Activated CD8-positive, alpha-beta memory T cell treated with anti-CD3 and anti-CD28 coated beads, Interleukin-2, amount 10 ng/mL, durations not matched to agents 7 days and 5 days (primary cell): Measurements from ENCODE around the gene RAI14. TPM values are rescaled to one million over a fixed set of nuclear protein-coding genes. Genes with fewer than 3 reads are reported as not detected.

Source experiments
- ATAC-seq: fragments of 150-1000 bp; cut with Tn5 transposase; one replicate; pipeline ENCODE4 v1.10.0; 2021; ENCODE audit warnings: moderate library complexity
- CTCF ChIA-PET: fragments of 350-600 bp; sonication (Branson Sonifier 250); formaldehyde crosslinking; loops from one replicate; lab custom pipeline; 2021; ENCODE audit warnings: antibody characterized with exemption; lab: Charles Lee
- DNase-seq: peaks from one replicate; pipeline ENCODE4 v3.0.0-alpha.2; 2020
- H3K27ac Mint-ChIP-seq: one replicate; pipeline ENCODE4 v1.8.0; 2021; ENCODE audit warnings: mild to moderate bottlenecking, mixed read lengths
- H3K27me3 Mint-ChIP-seq: one replicate; pipeline ENCODE4 v1.8.0; 2021; ENCODE audit warnings: mixed read lengths
- H3K36me3 Mint-ChIP-seq: one replicate; pipeline ENCODE4 v1.8.0; 2021; ENCODE audit warnings: mild to moderate bottlenecking, mixed read lengths
- H3K4me1 Mint-ChIP-seq: one replicate; pipeline ENCODE4 v1.8.0; 2021; ENCODE audit warnings: mixed read lengths
- H3K4me3 Mint-ChIP-seq: one replicate; pipeline ENCODE4 v1.8.0; 2021; ENCODE audit warnings: mild to moderate bottlenecking, moderate library complexity, mixed read lengths
- H3K9me3 Mint-ChIP-seq: one replicate; pipeline ENCODE4 v1.8.0; 2022; ENCODE audit warnings: low read depth, mixed read lengths
- total RNA-seq, 2 experiments: library from RNA; stranded (reverse); gene quantifications; one replicate each; pipeline ENCODE4 v1.2.3, GENCODE V29; 2021

RAI14 gene
- total RNA-seq, 2 experiments from 2014 or later: 0.61 TPM; not detected in 1

GRCh38 chr5:34854459-34855174 is 198.5 kb downstream of the RAI14 start:
- DNase-seq (no peak), ATAC-seq (no peak)
- Mint-ChIP-seq H3K4me3 (no peak overlapping the region), H3K9me3 (no peaks in the 10 kb centered on the region), H3K27me3 (peaks cover 6% of the 10 kb centered on the region), H3K4me1 (no peaks in the 10 kb centered on the region), H3K27ac (no peak overlapping the region), H3K36me3 (no peaks in the 10 kb centered on the region)
- CTCF ChIA-PET: no interaction called here

GRCh38 chr5:34857161-34857560 is 201.0 kb downstream of the RAI14 start:
- CTCF ChIA-PET: no interaction called here
- peaks cover 5% of the 10 kb centered on the region for H3K27me3 Mint-ChIP-seq
- no peaks in the 10 kb centered on the region for H3K4me1 Mint-ChIP-seq
- no peak for ATAC-seq
- H3K9me3 Mint-ChIP-seq: no peaks in the 10 kb centered on the region
- DNase-seq: no peak
- no peak overlapping the region for H3K27ac Mint-ChIP-seq
- H3K4me3 Mint-ChIP-seq: no peak overlapping the region
- H3K36me3 Mint-ChIP-seq: no peaks in the 10 kb centered on the region

GRCh38 chr5:34857894-34858293 is 201.8 kb downstream of the RAI14 start:
- Mint-ChIP-seq H3K9me3 (no peaks in the 10 kb centered on the region), H3K4me3 (no peak overlapping the region), H3K36me3 (no peaks in the 10 kb centered on the region), H3K4me1 (no peaks in the 10 kb centered on the region), H3K27ac (no peak overlapping the region), H3K27me3 (peaks cover 5% of the 10 kb centered on the region)
- CTCF ChIA-PET: no interaction called here
- DNase-seq (no peak), ATAC-seq (no peak)

- Mint-ChIP-seq H3K36me3 (no peaks in the 10 kb centered on the region), H3K9me3 (no peaks in the 10 kb centered on the region), H3K4me3 (no peak overlapping the region), H3K27me3 (peaks cover 5% of the 10 kb centered on the region), H3K4me1 (no peaks in the 10 kb centered on the region), H3K27ac (no peak overlapping the region)
- CTCF ChIA-PET: no interaction called here
- ATAC-seq (no peak), DNase-seq (no peak)
Observed at GRCh38 chr5:34858790-34859189, 202.7 kb downstream of the RAI14 start.

- peaks cover 2% of the 10 kb centered on the region for H3K27me3 Mint-ChIP-seq
- no peak overlapping the region for H3K4me3 Mint-ChIP-seq
- CTCF ChIA-PET: no interaction called here
- H3K4me1 Mint-ChIP-seq: no peaks in the 10 kb centered on the region
- no peaks in the 10 kb centered on the region for H3K36me3 Mint-ChIP-seq
- DNase-seq (no peak), ATAC-seq (no peak)
- no peaks in the 10 kb centered on the region for H3K9me3 Mint-ChIP-seq
- H3K27ac Mint-ChIP-seq: no peak overlapping the region
Observed at GRCh38 chr5:34859253-34859652, 203.1 kb downstream of the RAI14 start.

GRCh38 chr5:34863946-34864345 is 207.8 kb downstream of the RAI14 start:
- no peak for ATAC-seq
- no peak overlapping the region for H3K4me3 Mint-ChIP-seq
- H3K27me3 Mint-ChIP-seq: no peaks in the 10 kb centered on the region
- no peak overlapping the region for H3K27ac Mint-ChIP-seq
- no peaks in the 10 kb centered on the region for H3K9me3 Mint-ChIP-seq
- H3K4me1 Mint-ChIP-seq: no peaks in the 10 kb centered on the region
- CTCF ChIA-PET: no interaction called here
- no peaks in the 10 kb centered on the region for H3K36me3 Mint-ChIP-seq
- no peak for DNase-seq

- H3K4me1 Mint-ChIP-seq: no peaks in the 10 kb centered on the region
- H3K27ac Mint-ChIP-seq: no peak overlapping the region
- no peaks in the 10 kb centered on the region for H3K27me3 Mint-ChIP-seq
- H3K36me3 Mint-ChIP-seq: no peaks in the 10 kb centered on the region
- no peaks in the 10 kb centered on the region for H3K9me3 Mint-ChIP-seq
- no peak overlapping the region for H3K4me3 Mint-ChIP-seq
- no peak for DNase-seq
- CTCF ChIA-PET: no interaction called here
- no peak for ATAC-seq
Observed at GRCh38 chr5:34865091-34865490, 209.0 kb downstream of the RAI14 start.

GRCh38 chr5:34866989-34867471 is 210.9 kb downstream of the RAI14 start:
- no peak overlapping the region for H3K27ac Mint-ChIP-seq
- no peaks in the 10 kb centered on the region for H3K27me3 Mint-ChIP-seq
- no peaks in the 10 kb centered on the region for H3K4me1 Mint-ChIP-seq
- H3K9me3 Mint-ChIP-seq: no peaks in the 10 kb centered on the region
- H3K36me3 Mint-ChIP-seq: no peaks in the 10 kb centered on the region
- no peak for ATAC-seq
- CTCF ChIA-PET: no interaction called here
- H3K4me3 Mint-ChIP-seq: no peak overlapping the region
- no peak for DNase-seq

- no peaks in the 10 kb centered on the region for H3K4me1 Mint-ChIP-seq
- no peak overlapping the region for H3K27ac Mint-ChIP-seq
- no peaks in the 10 kb centered on the region for H3K27me3 Mint-ChIP-seq
- H3K9me3 Mint-ChIP-seq: no peaks in the 10 kb centered on the region
- ATAC-seq (no peak), DNase-seq (no peak)
- no peaks in the 10 kb centered on the region for H3K36me3 Mint-ChIP-seq
- CTCF ChIA-PET: interaction anchor here (0.8 kb wide), 1 partner anchor 36 kb away, joined by 3 read pairs; no protein-coding TSS in a partner anchor
- no peak overlapping the region for H3K4me3 Mint-ChIP-seq
Observed at GRCh38 chr5:34867660-34868059, 211.5 kb downstream of the RAI14 start.

GRCh38 chr5:34868791-34869190 is 212.7 kb downstream of the RAI14 start:
- Mint-ChIP-seq H3K4me1 (no peaks in the 10 kb centered on the region), H3K36me3 (no peaks in the 10 kb centered on the region), H3K4me3 (no peak overlapping the region), H3K9me3 (no peaks in the 10 kb centered on the region), H3K27me3 (peaks cover 3% of the 10 kb centered on the region), H3K27ac (no peak overlapping the region)
- no peak for ATAC-seq
- CTCF ChIA-PET: interaction anchor here (1.5 kb wide), 1 partner anchor 345 kb away, joined by 3 read pairs; no protein-coding TSS in a partner anchor
- DNase-seq: no peak

GRCh38 chr5:34869256-34869655 is 213.1 kb downstream of the RAI14 start:
- no peak overlapping the region for H3K4me3 Mint-ChIP-seq
- peaks cover 3% of the 10 kb centered on the region for H3K27me3 Mint-ChIP-seq
- no peak for DNase-seq
- H3K4me1 Mint-ChIP-seq: no peaks in the 10 kb centered on the region
- no peak overlapping the region for H3K27ac Mint-ChIP-seq
- H3K9me3 Mint-ChIP-seq: no peaks in the 10 kb centered on the region
- ATAC-seq: no peak
- CTCF ChIA-PET: interaction anchor here (1.5 kb wide), 1 partner anchor 346 kb away, joined by 3 read pairs; no protein-coding TSS in a partner anchor
- H3K36me3 Mint-ChIP-seq: no peaks in the 10 kb centered on the region

GRCh38 chr5:34870382-34870781 is 214.3 kb downstream of the RAI14 start:
- CTCF ChIA-PET: interaction anchor here (1.5 kb wide), 1 partner anchor 347 kb away, joined by 3 read pairs; no protein-coding TSS in a partner anchor
- Mint-ChIP-seq H3K9me3 (no peaks in the 10 kb centered on the region), H3K36me3 (no peaks in the 10 kb centered on the region), H3K4me1 (no peaks in the 10 kb centered on the region), H3K4me3 (no peak overlapping the region), H3K27ac (no peak overlapping the region), H3K27me3 (peaks cover 3% of the 10 kb centered on the region)
- no peak for ATAC-seq
- no peak for DNase-seq

- H3K27ac Mint-ChIP-seq: no peak overlapping the region
- no peaks in the 10 kb centered on the region for H3K4me1 Mint-ChIP-seq
- no peak for DNase-seq
- ATAC-seq: no peak
- CTCF ChIA-PET: no interaction called here
- H3K9me3 Mint-ChIP-seq: peaks cover 3% of the 10 kb centered on the region
- no peaks in the 10 kb centered on the region for H3K36me3 Mint-ChIP-seq
- H3K4me3 Mint-ChIP-seq: no peak overlapping the region
- H3K27me3 Mint-ChIP-seq: peaks cover 17% of the 10 kb centered on the region
Observed at GRCh38 chr5:34876275-34876674, 220.1 kb downstream of the RAI14 start.

- CTCF ChIA-PET: no interaction called here
- Mint-ChIP-seq H3K36me3 (no peaks in the 10 kb centered on the region), H3K27me3 (peaks cover 21% of the 10 kb centered on the region), H3K27ac (no peak overlapping the region), H3K9me3 (peaks cover under 1% of the 10 kb centered on the region), H3K4me1 (no peaks in the 10 kb centered on the region), H3K4me3 (no peak overlapping the region)
- DNase-seq (no peak), ATAC-seq (no peak)
Observed at GRCh38 chr5:34881246-34881645, 225.1 kb downstream of the RAI14 start.
